T47D (cell line): Measurements from ENCODE around the gene OSCAR.

Experiments used
- DNase-seq, 2 experiments: peaks; one replicate each; pipeline versions ENCODE4 v3.0.0 to v3.0.0-alpha.2; 2011 to 2012; ENCODE audit warnings: low read depth in 1 of 2, low spot score in 1 of 2
- JUND ChIP-seq: IDR thresholded peaks from 2 replicates; pipeline ENCODE4 v1.6.1; 2012; ENCODE audit warnings: low read depth
- in situ Hi-C: cut with HindIII; loops from 2 replicates; pipeline ENCODE4 v1.10.0; 2016; ENCODE audit warnings: low sequenced_read_pairs, low pct_unique_long_range_greater_than_20kb

OSCAR gene

GRCh38 chr19:54047616-54048015 is 53.0 kb downstream of the OSCAR start:
- no peak for TF ChIP-seq JUND
- no peak for DNase-seq
- in situ Hi-C loops, result no loop called here

- TF ChIP-seq JUND, result no peak
- in situ Hi-C loops, result no loop called here
- no peak for DNase-seq
Observed at GRCh38 chr19:54045771-54046170, 54.8 kb downstream of the OSCAR start.
